ENCODE measurements around the gene INO80E. TPM values are rescaled to one million over a fixed set of nuclear protein-coding genes. Genes with fewer than 3 reads are reported as not detected.

INO80E gene
- total and polyA plus RNA-seq, 10 donors = 47.9 to 93.3 (median 71.7) TPM

- WGBS, 5 donors = 74 to 96% (median 85%) methylated on average over 6 of the region's 6 CpGs
- H3K36me3 ChIP-seq = peaks cover 7 to 100% (median 100%) of the 10 kb centered on the region in 6 donors
- peaks cover 0 to 23% (median 15%) of the 10 kb centered on the region in 6 donors for H3K4me1 ChIP-seq
- TF ChIP-seq POLR2A (IDR thresholded peaks at IDR 0.05) (no peak), POLR2AphosphoS5 (IDR thresholded peaks at IDR 0.05) (no peak), CTCF (IDR thresholded peaks at IDR 0.05 in 8 of 11, conservative IDR thresholded peaks at IDR 0.05 in 3 of 11) (no peak)
- DNase-seq = peak; percentile 24
- no peak overlapping the region for H3K4me3 ChIP-seq
- intact Hi-C loops (cut with DNase I; ENCODE audit: low total_unique reads) = no loop called here
- H3K27me3 ChIP-seq (replicated peaks in 1 of 7) = no peaks in the 10 kb centered on the region
- H3K9me3 ChIP-seq = no peaks in the 10 kb centered on the region
- H3K27ac ChIP-seq = no peak overlapping the region
These were observed 11.8 kb upstream of the INO80E start for GRCh38 chr16:29984137-29984763.

- WGBS, 5 donors = 86 to 96% (median 92%) methylated on average over 5 of the region's 5 CpGs
- Histone ChIP-seq H3K9me3 (no peaks in the 10 kb centered on the region), H3K4me1 (peaks cover 0 to 18% (median 11%) of the 10 kb centered on the region in 6 donors), H3K27ac (no peak overlapping the region), H3K36me3 (peaks cover 7 to 100% (median 100%) of the 10 kb centered on the region in 6 donors), H3K4me3 (no peak overlapping the region), H3K27me3 (replicated peaks in 1 of 7) (no peaks in the 10 kb centered on the region)
- intact Hi-C loops (cut with DNase I; ENCODE audit: low total_unique reads) = no loop called here
- no peak for DNase-seq
- TF ChIP-seq CTCF (IDR thresholded peaks at IDR 0.05 in 8 of 11, conservative IDR thresholded peaks at IDR 0.05 in 3 of 11) (no peak), POLR2AphosphoS5 (IDR thresholded peaks at IDR 0.05) (no peak), POLR2A (IDR thresholded peaks at IDR 0.05) (no peak)
These were observed 11.3 kb upstream of the INO80E start for GRCh38 chr16:29984764-29985147.

GRCh38 chr16:29985271-29985811 is 10.7 kb upstream of the INO80E start:
- Histone ChIP-seq H3K4me1 (peaks cover 0 to 12% (median 8%) of the 10 kb centered on the region in 6 donors), H3K27me3 (replicated peaks in 1 of 7) (no peaks in the 10 kb centered on the region), H3K4me3 (no peak overlapping the region), H3K9me3 (no peaks in the 10 kb centered on the region), H3K27ac (no peak overlapping the region), H3K36me3 (peaks cover 7 to 100% (median 100%) of the 10 kb centered on the region in 6 donors)
- WGBS, 5 donors = 93 to 96% (median 96%) methylated on average over 28 of the region's 28 CpGs
- no peak for TF ChIP-seq CTCF (IDR thresholded peaks at IDR 0.05 in 8 of 11, conservative IDR thresholded peaks at IDR 0.05 in 3 of 11)
- peak; percentile 1 to 60 (median 36) for TF ChIP-seq POLR2AphosphoS5 (IDR thresholded peaks at IDR 0.05)
- peak; percentile 61 for DNase-seq
- intact Hi-C loops (cut with DNase I; ENCODE audit: low total_unique reads) = no loop called here

GRCh38 chr16:29986231-29986630 is 9.8 kb upstream of the INO80E start:
- H3K4me1 ChIP-seq = peaks cover 0 to 3% (median 2%) of the 10 kb centered on the region in 6 donors
- TF ChIP-seq POLR2A (IDR thresholded peaks at IDR 0.05) = no peak
- TF ChIP-seq CTCF (IDR thresholded peaks at IDR 0.05 in 8 of 11, conservative IDR thresholded peaks at IDR 0.05 in 3 of 11) = no peak
- peak in 2 of 3 donors; percentile 9 to 31 for TF ChIP-seq POLR2AphosphoS5 (IDR thresholded peaks at IDR 0.05)
- WGBS, 5 donors = 94 to 97% (median 96%) methylated on average over 20 of the region's 20 CpGs
- peak; percentile 33 for DNase-seq
- no peak overlapping the region for H3K4me3 ChIP-seq
- H3K36me3 ChIP-seq = peaks cover 11 to 100% (median 100%) of the 10 kb centered on the region in 6 donors
- intact Hi-C loops (cut with DNase I; ENCODE audit: low total_unique reads) = no loop called here
- no peaks in the 10 kb centered on the region for H3K27me3 ChIP-seq (replicated peaks in 1 of 7)
- H3K27ac ChIP-seq = no peak overlapping the region
- no peaks in the 10 kb centered on the region for H3K9me3 ChIP-seq
